Measurements from ENCODE around the gene CAMTA1.
A peak's percentile ranks its signal among the peaks of the same experiment; 100 is the strongest.

The CAMTA1 gene

GRCh38 chr1:6935911-6936690 lies 150.8 kb downstream of the CAMTA1 start:
- DNase-seq = no peak

GRCh38 chr1:6937048-6937447 lies 151.8 kb downstream of the CAMTA1 start:
- no peak for DNase-seq

- no peak for DNase-seq
Measured at GRCh38 chr1:6939363-6939762, 154.1 kb downstream of the CAMTA1 start.

- no peak for DNase-seq
Measured at GRCh38 chr1:6941786-6942185, 156.5 kb downstream of the CAMTA1 start.

GRCh38 chr1:6942990-6943389 lies 157.7 kb downstream of the CAMTA1 start:
- DNase-seq = no peak

GRCh38 chr1:6944434-6944833 lies 159.2 kb downstream of the CAMTA1 start:
- DNase-seq = no peak

- no peak for DNase-seq
Measured at GRCh38 chr1:6947952-6948351, 162.7 kb downstream of the CAMTA1 start.

GRCh38 chr1:6948416-6948815 lies 163.2 kb downstream of the CAMTA1 start:
- DNase-seq = no peak

GRCh38 chr1:6948861-6949260 lies 163.6 kb downstream of the CAMTA1 start:
- DNase-seq = no peak

GRCh38 chr1:6950001-6950765 lies 164.9 kb downstream of the CAMTA1 start:
- no peak for DNase-seq

GRCh38 chr1:6951536-6951935 lies 166.3 kb downstream of the CAMTA1 start:
- DNase-seq = no peak

GRCh38 chr1:6953216-6953615 lies 168.0 kb downstream of the CAMTA1 start:
- DNase-seq = no peak

GRCh38 chr1:6953907-6954364 lies 168.7 kb downstream of the CAMTA1 start:
- no peak for DNase-seq

- DNase-seq = no peak
Measured at GRCh38 chr1:6954591-6954990, 169.3 kb downstream of the CAMTA1 start.

GRCh38 chr1:6955357-6956094 lies 170.3 kb downstream of the CAMTA1 start:
- no peak for DNase-seq

- peak; percentile 16 to 26 for DNase-seq
Measured at GRCh38 chr1:6956488-6957159, 171.4 kb downstream of the CAMTA1 start.

GRCh38 chr1:6957341-6957740 lies 172.1 kb downstream of the CAMTA1 start:
- DNase-seq = no peak

- peak; percentile 86 to 93 for DNase-seq
Measured at GRCh38 chr1:6958407-6959030, 173.3 kb downstream of the CAMTA1 start.

- DNase-seq = no peak
Measured at GRCh38 chr1:6959491-6959890, 174.2 kb downstream of the CAMTA1 start.

GRCh38 chr1:6960291-6960811 lies 175.1 kb downstream of the CAMTA1 start:
- no peak for DNase-seq

- DNase-seq = no peak
Measured at GRCh38 chr1:6960860-6961259, 175.6 kb downstream of the CAMTA1 start.

- no peak for DNase-seq
Measured at GRCh38 chr1:6961289-6961688, 176.0 kb downstream of the CAMTA1 start.
